Omental fat pad (tissue), 4 donors: ENCODE measurements around the gene ROBO3. TPM values are rescaled to one million over a fixed set of nuclear protein-coding genes. Genes with fewer than 3 reads are reported as not detected.

Experiments
- ATAC-seq: fragments of 150-250 bp; one replicate; pipeline ENCODE4 v1.9.1; 2016; ENCODE audit warnings: mild to moderate bottlenecking, moderate library complexity; ENCODE audit not compliant: low FRiP score
- DNase-seq: peaks from one replicate; pipeline ENCODE4 v3.0.0-alpha.2; 2019; ENCODE audit warnings: low spot score
- CTCF ChIP-seq, 3 donors: fragments of 450-650 bp; IDR thresholded peaks; one replicate each; pipeline ENCODE4 v1.5.1; 2016 to 2017; ENCODE audit warnings: antibody characterized with exemption in 3 of 3, mild to moderate bottlenecking in 3 of 3, moderate library complexity in 2 of 3
- total RNA-seq, 4 donors: library from RNA; depleted of rRNA; stranded (reverse); fragments of >200 nt; gene quantifications; one replicate each; pipeline ENCODE4 v1.1.0, GENCODE V29; 2016

Gene ROBO3
- total RNA-seq, 4 donors from 2014 or later: 24.5 to 71.5 (median 27.9) TPM

DNA sequence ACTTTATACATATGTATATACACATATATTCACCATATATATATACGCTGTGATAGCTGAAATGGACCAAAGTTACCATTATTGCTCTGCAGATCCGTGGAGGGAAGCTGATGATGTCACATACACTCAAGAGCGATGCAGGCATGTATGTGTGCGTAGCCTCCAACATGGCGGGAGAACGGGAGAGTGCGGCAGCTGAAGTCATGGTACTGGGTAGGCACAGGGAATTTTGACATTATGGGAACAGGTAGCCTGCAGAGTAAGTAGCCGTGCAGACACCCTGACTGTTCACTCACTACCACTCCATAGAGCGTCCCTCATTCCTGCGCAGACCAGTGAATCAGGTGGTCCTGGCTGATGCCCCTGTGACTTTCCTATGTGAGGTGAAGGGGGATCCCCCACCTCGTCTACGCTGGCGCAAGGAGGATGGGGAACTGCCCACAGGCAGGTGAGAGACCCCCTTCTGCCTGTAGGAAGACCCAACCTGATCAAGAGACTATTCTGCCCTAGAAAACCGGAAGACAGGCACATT, 4.7 kb downstream of the ROBO3 start:
- DNase-seq (no peak), ATAC-seq (no peak)
- no peak for TF ChIP-seq CTCF (IDR thresholded peaks at IDR 0.05)

DNA sequence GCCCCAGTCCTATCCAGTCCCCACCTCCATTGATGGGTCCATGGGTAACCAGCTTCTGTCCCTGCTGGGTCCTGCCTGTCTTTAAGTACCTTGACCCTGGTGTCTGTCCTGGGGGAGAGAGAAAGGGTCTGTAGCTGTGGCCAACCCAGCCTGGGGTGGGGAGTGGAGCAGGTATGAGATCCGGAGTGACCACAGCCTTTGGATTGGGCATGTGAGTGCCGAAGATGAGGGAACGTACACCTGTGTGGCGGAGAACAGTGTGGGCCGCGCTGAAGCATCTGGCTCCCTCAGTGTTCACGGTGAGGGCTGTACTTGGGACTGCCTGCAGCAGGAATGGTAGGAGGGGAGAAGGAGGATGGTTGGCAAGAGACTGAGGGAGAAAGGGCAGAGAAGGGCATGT, 5.2 kb downstream of the ROBO3 start:
- no peak for TF ChIP-seq CTCF (IDR thresholded peaks at IDR 0.05)
- ATAC-seq: no peak
- DNase-seq: no peak

DNA sequence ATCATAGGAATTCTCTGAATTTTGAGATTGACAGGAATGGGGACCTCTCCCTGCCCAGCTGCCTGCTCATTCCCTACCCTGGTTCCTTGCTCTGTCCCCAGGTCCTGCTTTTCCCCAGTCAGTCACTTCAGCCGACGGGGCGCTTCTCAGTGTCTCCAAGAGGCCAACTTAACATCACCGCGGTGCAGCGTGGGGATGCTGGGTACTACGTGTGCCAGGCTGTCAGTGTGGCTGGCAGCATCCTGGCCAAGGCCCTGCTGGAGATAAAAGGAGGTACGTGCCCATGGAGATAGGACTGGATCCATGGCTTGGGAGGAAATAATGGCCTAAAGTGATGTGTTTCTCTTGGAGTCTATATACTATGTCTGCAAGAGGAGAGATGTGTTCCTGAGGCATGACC, 7.0 kb downstream of the ROBO3 start:
- DNase-seq: no peak
- ATAC-seq: no peak
- no peak for TF ChIP-seq CTCF (IDR thresholded peaks at IDR 0.05)

DNA sequence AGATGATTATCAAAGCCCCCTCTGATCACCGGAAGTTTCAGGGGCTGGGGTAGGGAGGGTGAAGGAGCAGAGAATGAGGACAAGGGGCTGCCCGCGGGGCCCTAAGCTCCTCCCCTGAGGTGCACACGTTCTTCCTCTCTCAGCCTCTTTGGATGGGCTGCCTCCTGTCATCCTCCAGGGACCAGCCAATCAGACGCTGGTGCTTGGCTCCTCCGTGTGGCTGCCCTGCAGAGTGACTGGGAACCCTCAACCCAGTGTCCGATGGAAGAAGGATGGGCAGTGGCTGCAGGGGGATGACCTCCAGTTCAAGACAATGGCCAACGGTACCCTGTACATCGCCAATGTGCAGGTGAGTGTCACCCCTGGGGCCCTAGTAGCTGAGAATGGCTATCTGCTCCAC, 7.5 kb downstream of the ROBO3 start:
- ATAC-seq (no peak), DNase-seq (no peak)
- TF ChIP-seq CTCF (IDR thresholded peaks at IDR 0.05): no peak

- no peak for ATAC-seq
- no peak for TF ChIP-seq CTCF (IDR thresholded peaks at IDR 0.05)
- DNase-seq: no peak
Observed at GRCh38 chr11:124873951-124874350, 8.7 kb downstream of the ROBO3 start.

DNA sequence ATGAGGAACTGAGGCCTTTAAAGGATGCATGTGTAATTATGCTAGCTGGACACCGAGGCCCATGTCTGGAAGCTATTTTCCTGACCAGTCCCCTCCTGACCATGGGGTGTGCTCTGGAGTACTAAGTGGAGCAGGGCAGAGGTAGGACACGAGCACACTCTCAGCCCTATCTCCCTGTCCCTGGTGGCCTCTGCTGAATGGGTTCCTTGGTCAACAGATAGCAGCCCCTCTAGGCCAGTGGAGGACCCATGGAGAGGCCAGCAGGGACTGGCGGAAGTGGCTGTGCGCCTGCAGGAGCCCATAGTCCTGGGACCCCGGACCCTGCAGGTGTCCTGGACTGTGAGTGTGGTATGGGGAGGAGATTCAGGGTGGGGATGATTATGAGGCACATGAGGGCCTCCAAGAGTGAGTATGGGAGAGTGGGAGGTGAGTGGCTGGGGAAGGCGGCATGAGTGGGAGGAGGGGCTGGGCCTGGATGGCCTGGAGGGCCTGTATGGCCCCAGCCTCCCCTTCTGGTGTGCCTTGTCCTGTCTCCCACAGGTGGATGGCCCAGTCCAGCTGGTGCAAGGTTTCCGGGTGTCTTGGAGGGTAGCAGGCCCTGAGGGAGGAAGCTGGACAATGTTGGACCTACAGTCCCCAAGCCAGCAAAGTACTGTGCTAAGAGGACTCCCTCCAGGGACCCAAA, 9.5 kb downstream of the ROBO3 start:
- no peak for TF ChIP-seq CTCF (IDR thresholded peaks at IDR 0.05)
- ATAC-seq (no peak), DNase-seq (no peak)

DNA sequence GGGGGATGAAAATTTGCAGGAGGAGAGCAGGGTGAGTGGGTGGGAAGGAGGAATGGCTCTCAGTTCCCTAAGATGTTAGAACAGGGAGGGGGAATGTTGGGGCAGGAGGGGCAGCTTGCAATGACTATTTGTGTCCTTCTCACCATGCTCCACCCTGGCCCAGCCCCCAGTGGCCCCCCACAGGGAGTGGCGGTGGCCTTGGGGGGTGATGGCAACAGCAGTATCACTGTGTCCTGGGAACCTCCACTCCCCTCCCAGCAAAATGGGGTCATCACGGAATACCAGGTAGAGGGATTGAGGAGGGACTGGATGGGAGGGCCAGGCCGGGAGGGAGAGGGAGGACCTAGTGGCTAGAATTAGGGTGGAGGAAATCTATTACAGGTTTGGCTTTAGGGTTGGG, 10.2 kb downstream of the ROBO3 start:
- ATAC-seq (no peak), DNase-seq (no peak)
- TF ChIP-seq CTCF (IDR thresholded peaks at IDR 0.05): no peak
